ENCODE measurements around the gene EPS8L3. TPM values are rescaled to one million over a fixed set of nuclear protein-coding genes. Genes with fewer than 3 reads are reported as not detected.
A peak's percentile ranks its signal among the peaks of the same experiment; 100 is the strongest.

EPS8L3 gene
- total RNA-seq, 1 experiment from 2014 or later, result 0.96 TPM

- no peaks in the 10 kb centered on the region for H3K36me3 ChIP-seq (ENCODE audit: control insufficient read depth in 1 of 2, insufficient read depth in 2 of 2, low read length in 2 of 2)
- RAD21 ChIA-PET (ENCODE audit: low non-redundant PET in 1 of 2, low total read pairs in 2 of 2, uncharacterized antibody in 2 of 2, unreplicated experiment in 2 of 2), result no interaction called here
- DNase-seq (ENCODE audit: low read depth, low spot score), result peak; percentile 16
- POLR2A ChIA-PET, result no interaction called here
- CTCF ChIA-PET, result interaction anchor here (1.3 to 3.3 kb wide), 2 partner anchors 19 to 191 kb away, joined by 3 to 28 read pairs; partner anchors contain the start of gene AHCYL1
- H3K27me3 ChIP-seq (ENCODE audit: insufficient read depth, low read length), result no peaks in the 10 kb centered on the region
- H3K4me3 ChIP-seq (replicated peaks in 1 of 2; ENCODE audit: low read depth in 1 of 2, low read length in 2 of 2), result no peak overlapping the region
- no peaks in the 10 kb centered on the region for H3K9me2 ChIP-seq (ENCODE audit: insufficient read depth)
- no peak for TF ChIP-seq SRF (IDR thresholded peaks at IDR 0.05; ENCODE audit: low read depth)
- no peak for TF ChIP-seq CBX3 (IDR thresholded peaks at IDR 0.05; ENCODE audit: low read depth)
- TF ChIP-seq ZFX (IDR thresholded peaks at IDR 0.05), result no peak
- TF ChIP-seq REST (IDR thresholded peaks at IDR 0.05; ENCODE audit: low read depth), result no peak
- no peak for TF ChIP-seq JUND (IDR thresholded peaks at IDR 0.05)
- no peak for TF ChIP-seq ATF3 (IDR thresholded peaks at IDR 0.05)
- TF ChIP-seq ZBTB33 (IDR thresholded peaks at IDR 0.05; ENCODE audit: extremely low read depth, insufficient replicate concordance, low read length), result no peak
- TF ChIP-seq EZH2 (IDR thresholded peaks at IDR 0.05), result no peak
- no peak for TF ChIP-seq EZH2phosphoT487 (IDR thresholded peaks at IDR 0.05; ENCODE audit: borderline replicate concordance)
- TF ChIP-seq CEBPB (IDR thresholded peaks at IDR 0.05; ENCODE audit: low read depth), result no peak
- no peak for TF ChIP-seq ELF1 (IDR thresholded peaks at IDR 0.05; ENCODE audit: borderline replicate concordance, low read depth)
- TF ChIP-seq EGR1 (IDR thresholded peaks at IDR 0.05; ENCODE audit: low read depth), result no peak
- TF ChIP-seq MAX (IDR thresholded peaks at IDR 0.05), result no peak
- TF ChIP-seq CTCF (IDR thresholded peaks at IDR 0.05 in 2 of 3, conservative IDR thresholded peaks at IDR 0.05 in 1 of 3; ENCODE audit: borderline replicate concordance in 1 of 3, insufficient read depth in 1 of 3, low read depth in 2 of 3, low read length in 2 of 3), result no peak
- no peak for TF ChIP-seq POLR2AphosphoS5 (IDR thresholded peaks at IDR 0.05; ENCODE audit: low read depth, low read length)
- no peak for TF ChIP-seq ZNF274 (IDR thresholded peaks at IDR 0.05; ENCODE audit: low read depth, low read length)
- TF ChIP-seq SP1 (IDR thresholded peaks at IDR 0.05; ENCODE audit: low read depth), result no peak
- TF ChIP-seq SIN3A (IDR thresholded peaks at IDR 0.05; ENCODE audit: low read depth), result no peak
- no peak overlapping the region for H3K9ac ChIP-seq (ENCODE audit: low read length)
- H3K4me1 ChIP-seq (ENCODE audit: control insufficient read depth in 1 of 2, insufficient read depth in 2 of 2, low read length in 2 of 2), result peaks cover 22 to 51% of the 10 kb centered on the region in 2 experiments
- H3K4me2 ChIP-seq (ENCODE audit: low read length), result peak overlapping the region; percentile 15; the same call in 1 of the 2 replicates
- H3K27ac ChIP-seq (ENCODE audit: low read depth, low read length), result no peak overlapping the region
- H3K9me3 ChIP-seq (ENCODE audit: control insufficient read depth in 1 of 2, insufficient read depth in 1 of 2, low read depth in 1 of 2, low read length in 2 of 2), result no peaks in the 10 kb centered on the region
- peak overlapping the region; percentile 55 for H2AFZ ChIP-seq (ENCODE audit: low read depth, low read length, poor library complexity, severe bottlenecking)
- no peaks in the 10 kb centered on the region for H4K20me1 ChIP-seq (ENCODE audit: insufficient read depth)
- no TSS peak for BruUV-seq (replicated peaks)
- ATAC-seq, result no peak
- intact Hi-C loops (cut with micrococcal nuclease), result no loop called here
- no peaks in the 10 kb centered on the region for H3K79me2 ChIP-seq (ENCODE audit: insufficient read depth, low read length)
Observed at GRCh38 chr1:109793486-109794318, 30.0 kb upstream of the EPS8L3 start.

Measured in HCT116 (cell line).